CD14-positive monocyte (primary cell): ENCODE measurements around the gene OR5J2. TPM values are rescaled to one million over a fixed set of nuclear protein-coding genes. Genes with fewer than 3 reads are reported as not detected.

Experiments used
- DNase-seq, 3 donors: peaks; one replicate each; pipeline ENCODE4 v3.0.0-alpha.2; 2011 to 2022
- H2AFZ ChIP-seq: 2 replicates; pipeline ENCODE4 v1.6.0; 2012; ENCODE audit warnings: mild to moderate bottlenecking, low read depth, low read length, inconsistent platforms; ENCODE audit not compliant: insufficient read depth, poor library complexity, severe bottlenecking
- H3K27ac ChIP-seq, 2 donors: 1 replicate in 1 of 2; 2 replicates in 1 of 2; pipeline ENCODE4 v1.5.1; 2012 to 2013; ENCODE audit warnings: low read length in 2 of 2, control low read depth in 1 of 2, inconsistent platforms in 1 of 2, low read depth in 1 of 2, mild to moderate bottlenecking in 1 of 2
- H3K27me3 ChIP-seq, 2 donors: one replicate each; pipeline versions ENCODE4 v1.6.0 to v1.6.1; 2011 to 2013; ENCODE audit warnings: low read length in 2 of 2; ENCODE audit not compliant: control insufficient read depth in 2 of 2, insufficient read depth in 2 of 2
- H3K36me3 ChIP-seq, 2 donors: replicated peaks in 1 of 2; 1 replicate in 1 of 2; 2 replicates in 1 of 2; pipeline versions ENCODE4 v1.5.1 to v1.6.1; 2012 to 2013; ENCODE audit warnings: low read length in 2 of 2, control low read depth in 1 of 2, inconsistent platforms in 1 of 2, mild to moderate bottlenecking in 1 of 2; ENCODE audit not compliant: insufficient read depth in 2 of 2, control insufficient read depth in 1 of 2
- H3K4me1 ChIP-seq, 2 donors: 1 replicate in 1 of 2; 2 replicates in 1 of 2; pipeline versions ENCODE4 v1.5.1 to v1.6.1; 2012 to 2013; ENCODE audit warnings: low read length in 2 of 2, control low read depth in 1 of 2, inconsistent platforms in 1 of 2, mild to moderate bottlenecking in 1 of 2, moderate library complexity in 1 of 2; ENCODE audit not compliant: insufficient read depth in 2 of 2, control insufficient read depth in 1 of 2
- H3K4me2 ChIP-seq: replicated peaks from 2 replicates; pipeline ENCODE3; 2012; ENCODE audit warnings: low read length, moderate library complexity, mild to moderate bottlenecking; ENCODE audit not compliant: poor library complexity, severe bottlenecking; ENCODE audit errors: extremely low read depth
- H3K4me3 ChIP-seq, 3 experiments: fragments of 200-600 bp in 1 of 3; sonication (generic) in 1 of 3; replicated peaks in 1 of 3; 1 replicate in 2 of 3; 2 replicates in 1 of 3; pipeline ENCODE4 v1.5.1; 2011 to 2013; ENCODE audit warnings: low read length in 3 of 3, mild to moderate bottlenecking in 3 of 3, control low read depth in 2 of 3, low read depth in 2 of 3, inconsistent platforms in 1 of 3, moderate library complexity in 1 of 3
- H3K79me2 ChIP-seq: 2 replicates; pipeline ENCODE4 v1.6.0; 2012; ENCODE audit warnings: mild to moderate bottlenecking, control low read depth, inconsistent platforms, low read length, moderate library complexity; ENCODE audit not compliant: insufficient read depth
- H3K9ac ChIP-seq: 2 replicates; pipeline ENCODE4 v1.6.0; 2017; ENCODE audit warnings: low read length, mild to moderate bottlenecking; ENCODE audit not compliant: insufficient read depth, poor library complexity, severe bottlenecking
- H3K9me3 ChIP-seq, 2 donors: replicated peaks in 1 of 2; 1 replicate in 1 of 2; 2 replicates in 1 of 2; pipeline versions ENCODE4 v1.5.1 to v1.6.1; 2012 to 2013; ENCODE audit warnings: low read length in 2 of 2, control low read depth in 1 of 2; ENCODE audit not compliant: control insufficient read depth in 1 of 2, insufficient read depth in 1 of 2
- H4K20me1 ChIP-seq: 2 replicates; pipeline ENCODE4 v1.6.0; 2012; ENCODE audit warnings: mild to moderate bottlenecking, low read length, control low read depth, moderate library complexity; ENCODE audit not compliant: insufficient read depth
- H3K27ac Mint-ChIP-seq, 7 donors: one replicate each; pipeline ENCODE4 v1.8.0; 2020; ENCODE audit warnings: mild to moderate bottlenecking in 7 of 7, mixed read lengths in 7 of 7, moderate library complexity in 6 of 7, inconsistent platforms in 2 of 7
- H3K27me3 Mint-ChIP-seq, 3 donors: one replicate each; pipeline ENCODE4 v1.8.0; 2021 to 2022; ENCODE audit warnings: low read depth in 3 of 3, mild to moderate bottlenecking in 3 of 3, mixed read lengths in 3 of 3, moderate library complexity in 3 of 3, inconsistent platforms in 1 of 3
- H3K36me3 Mint-ChIP-seq, 2 donors: one replicate each; pipeline ENCODE4 v1.8.0; 2020; ENCODE audit warnings: mixed read lengths in 2 of 2, inconsistent platforms in 1 of 2, mild to moderate bottlenecking in 1 of 2
- H3K4me1 Mint-ChIP-seq: one replicate; pipeline ENCODE4 v1.8.0; 2020; ENCODE audit warnings: mild to moderate bottlenecking, mixed read lengths
- H3K4me3 Mint-ChIP-seq, 2 donors: one replicate each; pipeline ENCODE4 v1.8.0; 2020; ENCODE audit warnings: mild to moderate bottlenecking in 2 of 2, mixed read lengths in 2 of 2, moderate library complexity in 1 of 2
- H3K9me3 Mint-ChIP-seq, 7 donors: one replicate each; pipeline ENCODE4 v1.8.0; 2020 to 2022; ENCODE audit warnings: mixed read lengths in 7 of 7, mild to moderate bottlenecking in 6 of 7, moderate library complexity in 6 of 7, inconsistent platforms in 2 of 7
- CTCF ChIP-seq: fragments of 200-600 bp; IDR thresholded peaks from one replicate; pipeline ENCODE4 v1.8.0; 2022; ENCODE audit warnings: antibody characterized with exemption, mild to moderate bottlenecking
- WGBS: methylation state at CpG from one replicate; pipeline ENCODE4 v1.1.5; 2013; ENCODE audit warnings: missing lambda C conversion rate; ENCODE audit not compliant: insufficient coverage; 5-methylcytosine and 5-hydroxymethylcytosine counted together
- intact Hi-C, 2 donors: fragments of 100-400 bp; cut with micrococcal nuclease; formaldehyde crosslinking; loops; one replicate each; pipeline versions ENCODE4 v1.15.0 to v1.15.1; 2023
- polyA plus RNA-seq, 3 donors: library from polyadenylated mRNA; depleted of rRNA in 1 of 3; unstranded in 2 of 3; stranded (reverse) in 1 of 3; fragments of 300-500 nt in 2 of 3; fragments of >200 nt in 1 of 3; fragmentation: Illumina TruSeq in 2 of 3; gene quantifications; 1 replicate in 2 of 3; 2 replicates in 1 of 3; pipeline ENCODE4 v1.2.3, GENCODE V29; 2012 to 2021

The OR5J2 gene
- polyA plus RNA-seq, 3 donors, result not detected

GRCh38 chr11:56172256-56172830 is 4.1 kb upstream of the OR5J2 start:
- H3K79me2 ChIP-seq, result no peaks in the 10 kb centered on the region
- H3K27me3 ChIP-seq, result no peaks in the 10 kb centered on the region
- no peaks in the 10 kb centered on the region for H4K20me1 ChIP-seq
- DNase-seq, result no peak
- peaks cover 7 to 16% of the 10 kb centered on the region in 2 donors for H3K9me3 ChIP-seq
- intact Hi-C loops, result no loop called here
- no peaks in the 10 kb centered on the region for H3K27me3 Mint-ChIP-seq
- H3K4me1 ChIP-seq, result no peaks in the 10 kb centered on the region
- H3K4me3 Mint-ChIP-seq, result no peak overlapping the region
- no peak overlapping the region for H3K27ac ChIP-seq
- H3K4me1 Mint-ChIP-seq, result no peaks in the 10 kb centered on the region
- no peak for TF ChIP-seq CTCF
- no peak overlapping the region for H3K4me2 ChIP-seq
- no peaks in the 10 kb centered on the region for H3K36me3 ChIP-seq
- WGBS, result no CpG with 5 or more reads among the region's 3 CpGs
- H3K27ac Mint-ChIP-seq, result no peak overlapping the region
- H3K4me3 ChIP-seq, result no peak overlapping the region
- H2AFZ ChIP-seq, result no peak overlapping the region
- no peaks in the 10 kb centered on the region for H3K36me3 Mint-ChIP-seq
- peaks cover 0 to 8% (median 0%) of the 10 kb centered on the region in 7 donors for H3K9me3 Mint-ChIP-seq
- no peak overlapping the region for H3K9ac ChIP-seq

- no peaks in the 10 kb centered on the region for H3K4me1 ChIP-seq
- Mint-ChIP-seq H3K9me3 (peaks cover 0 to 13% (median 4%) of the 10 kb centered on the region in 7 donors), H3K4me1 (no peaks in the 10 kb centered on the region), H3K27me3 (no peaks in the 10 kb centered on the region), H3K36me3 (no peaks in the 10 kb centered on the region), H3K4me3 (no peak overlapping the region), H3K27ac (no peak overlapping the region)
- no peak for TF ChIP-seq CTCF
- H3K36me3 ChIP-seq, result no peaks in the 10 kb centered on the region
- H3K4me2 ChIP-seq, result no peak overlapping the region
- no peak overlapping the region for H3K27ac ChIP-seq
- H3K9me3 ChIP-seq, result peaks cover 4 to 12% of the 10 kb centered on the region in 2 donors
- H3K79me2 ChIP-seq, result no peaks in the 10 kb centered on the region
- H3K9ac ChIP-seq, result no peak overlapping the region
- DNase-seq, result no peak
- intact Hi-C loops, result no loop called here
- H4K20me1 ChIP-seq, result no peaks in the 10 kb centered on the region
- H3K27me3 ChIP-seq, result no peaks in the 10 kb centered on the region
- H2AFZ ChIP-seq, result no peak overlapping the region
- H3K4me3 ChIP-seq, result no peak overlapping the region
Observed at GRCh38 chr11:56183459-56183858, 7.0 kb downstream of the OR5J2 start.
